Astrocyte (in vitro differentiated cells and primary cell): Measurements from ENCODE around the gene FAAP100. TPM values are rescaled to one million over a fixed set of nuclear protein-coding genes. Genes with fewer than 3 reads are reported as not detected.

Experiments
- DNase-seq: peaks from one replicate; pipeline ENCODE4 v3.0.0-alpha.2; 2010; ENCODE audit warnings: low read depth
- FAIRE-seq: peaks from 2 replicates; lab custom pipeline; 2011; peaks lifted over from hg19 to GRCh38; lab: Jason Lieb, UNC
- H2AFZ ChIP-seq: 2 replicates; pipeline ENCODE4 v1.6.0; 2012; ENCODE audit warnings: low read depth, low read length, inconsistent platforms
- H3K27ac ChIP-seq: 2 replicates; pipeline ENCODE4 v1.5.1; 2011; ENCODE audit warnings: low read depth, low read length, inconsistent platforms
- H3K27me3 ChIP-seq: 2 replicates; pipeline ENCODE4 v1.6.0; 2011; ENCODE audit warnings: low read length, inconsistent platforms; ENCODE audit not compliant: insufficient read depth
- H3K36me3 ChIP-seq: 2 replicates; pipeline ENCODE4 v1.5.1; 2011; ENCODE audit warnings: low read length, inconsistent platforms; ENCODE audit not compliant: insufficient read depth
- H3K4me1 ChIP-seq: 2 replicates; pipeline ENCODE4 v1.5.1; 2011; ENCODE audit warnings: low read length, inconsistent platforms; ENCODE audit not compliant: insufficient read depth
- H3K4me2 ChIP-seq: 2 replicates; pipeline ENCODE4 v1.6.0; 2012; ENCODE audit warnings: low read length, inconsistent platforms
- H3K4me3 ChIP-seq: 2 replicates; pipeline ENCODE4 v1.5.1; 2011; ENCODE audit warnings: low read depth, mild to moderate bottlenecking, low read length, inconsistent platforms; ENCODE audit not compliant: insufficient read depth
- H3K79me2 ChIP-seq: 2 replicates; pipeline ENCODE4 v1.6.0; 2012; ENCODE audit warnings: mild to moderate bottlenecking, low read length, inconsistent platforms; ENCODE audit not compliant: insufficient read depth
- H3K9ac ChIP-seq: 2 replicates; pipeline ENCODE4 v1.6.0; 2012; ENCODE audit warnings: mild to moderate bottlenecking, low read length, inconsistent platforms
- H3K9me3 ChIP-seq: 2 replicates; pipeline ENCODE4 v1.5.1; 2012; ENCODE audit warnings: low read depth, mild to moderate bottlenecking, low read length, inconsistent platforms; ENCODE audit not compliant: insufficient read depth
- H4K20me1 ChIP-seq: 2 replicates; pipeline ENCODE4 v1.6.0; 2012; ENCODE audit warnings: low read length, inconsistent platforms; ENCODE audit not compliant: insufficient read depth
- H3K27ac Mint-ChIP-seq: one replicate; pipeline ENCODE4 v1.8.0; 2021; ENCODE audit warnings: mild to moderate bottlenecking, mixed read lengths; ENCODE audit not compliant: unreplicated experiment
- H3K27me3 Mint-ChIP-seq: one replicate; pipeline ENCODE4 v1.8.0; 2021; ENCODE audit warnings: low read depth, mixed read lengths; ENCODE audit not compliant: unreplicated experiment
- H3K36me3 Mint-ChIP-seq: one replicate; pipeline ENCODE4 v1.8.0; 2021; ENCODE audit warnings: low read depth, mixed read lengths; ENCODE audit not compliant: unreplicated experiment
- H3K4me1 Mint-ChIP-seq: one replicate; pipeline ENCODE4 v1.8.0; 2021; ENCODE audit warnings: low read depth, mixed read lengths; ENCODE audit not compliant: unreplicated experiment
- H3K4me3 Mint-ChIP-seq: one replicate; pipeline ENCODE4 v1.8.0; 2021; ENCODE audit warnings: mild to moderate bottlenecking, moderate library complexity, mixed read lengths; ENCODE audit not compliant: unreplicated experiment
- H3K9me3 Mint-ChIP-seq: one replicate; pipeline ENCODE4 v1.8.0; 2021; ENCODE audit warnings: mild to moderate bottlenecking, mixed read lengths; ENCODE audit not compliant: unreplicated experiment
- CTCF ChIP-seq: IDR thresholded peaks from 2 replicates; pipeline ENCODE4 v1.5.1; 2011; ENCODE audit warnings: low read depth, mild to moderate bottlenecking, inconsistent platforms, low read length, moderate library complexity; ENCODE audit not compliant: insufficient read depth
- EZH2 ChIP-seq: IDR thresholded peaks from 2 replicates; pipeline ENCODE4 v1.6.1; 2012; ENCODE audit warnings: mild to moderate bottlenecking, low read length, inconsistent platforms; ENCODE audit not compliant: insufficient read depth
- total RNA-seq: library from RNA; stranded (reverse); gene quantifications from 2 replicates; pipeline ENCODE4 v1.2.1, GENCODE V29; 2021

FAAP100 gene
- total RNA-seq, 1 donor from 2014 or later, result 38.9 TPM

DNA sequence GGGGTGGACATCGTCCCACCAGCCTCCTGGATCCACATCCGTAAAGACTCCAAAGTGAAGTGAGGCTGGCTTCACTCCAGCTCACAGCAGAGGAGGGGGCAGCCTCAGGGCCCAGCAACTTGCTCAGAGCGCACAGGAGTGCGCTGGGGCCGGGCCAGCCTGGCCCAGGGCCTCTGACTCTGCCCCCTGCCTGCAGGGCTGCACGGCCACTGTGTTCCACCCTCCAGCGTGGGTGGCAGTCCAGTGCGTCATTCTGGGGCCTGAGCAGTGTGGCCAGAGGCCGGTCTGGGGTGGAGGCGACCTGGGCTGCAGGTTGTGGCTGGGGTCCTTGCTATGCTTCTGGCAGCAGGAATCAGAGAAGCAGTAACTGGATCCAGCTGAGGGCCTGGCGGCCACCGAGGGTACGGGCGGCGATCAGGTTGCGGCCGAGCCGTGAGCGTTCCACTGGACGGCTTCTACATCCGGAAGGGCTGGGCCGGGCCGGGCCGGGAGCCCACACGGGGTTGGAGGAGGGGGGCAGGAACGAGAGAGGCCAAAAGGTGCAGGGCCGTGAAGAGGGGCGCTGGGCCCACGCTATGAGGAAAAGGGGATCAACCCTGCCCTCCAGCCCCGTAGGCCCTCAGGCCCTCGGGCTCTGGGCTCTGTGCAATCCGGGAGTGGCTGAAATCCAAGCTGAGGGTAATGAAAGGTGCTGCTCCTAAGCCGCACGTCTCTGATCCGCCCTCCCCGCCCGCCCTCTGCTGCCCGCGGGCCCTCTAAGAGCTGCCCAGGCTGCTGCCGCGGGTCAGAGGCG is 24.4 kb downstream of the FAAP100 start, which contains the start of gene FSCN2:
TSS of gene FSCN2 (plus strand) at position 787 of the 793 bp plus-strand sequence. CDS start 155 bp downstream, outside the sequence.
- Histone ChIP-seq H3K79me2 (no peaks in the 10 kb centered on the region), H3K4me3 (no peak within 1 kb of the TSS), H3K27ac (no peak within 1 kb of the TSS), H3K27me3 (peaks cover 7% of the 10 kb centered on the region), H3K9ac (no peak within 1 kb of the TSS), H2AFZ (no peak within 1 kb of the TSS), H3K4me1 (peaks cover 11% of the 10 kb centered on the region), H3K9me3 (no peaks in the 10 kb centered on the region), H3K36me3 (no peaks in the 10 kb centered on the region), H4K20me1 (peaks cover 10% of the 10 kb centered on the region), H3K4me2 (no peak within 1 kb of the TSS)
- Mint-ChIP-seq H3K27ac (no peak within 1 kb of the TSS), H3K4me3 (no peak within 1 kb of the TSS), H3K4me1 (no peaks in the 10 kb centered on the region), H3K36me3 (no peaks in the 10 kb centered on the region), H3K27me3 (no peaks in the 10 kb centered on the region), H3K9me3 (no peaks in the 10 kb centered on the region)
- TF ChIP-seq CTCF, result no peak
- TF ChIP-seq EZH2, result no peak
- DNase-seq, result no peak
- FAIRE-seq, result no peak

DNA sequence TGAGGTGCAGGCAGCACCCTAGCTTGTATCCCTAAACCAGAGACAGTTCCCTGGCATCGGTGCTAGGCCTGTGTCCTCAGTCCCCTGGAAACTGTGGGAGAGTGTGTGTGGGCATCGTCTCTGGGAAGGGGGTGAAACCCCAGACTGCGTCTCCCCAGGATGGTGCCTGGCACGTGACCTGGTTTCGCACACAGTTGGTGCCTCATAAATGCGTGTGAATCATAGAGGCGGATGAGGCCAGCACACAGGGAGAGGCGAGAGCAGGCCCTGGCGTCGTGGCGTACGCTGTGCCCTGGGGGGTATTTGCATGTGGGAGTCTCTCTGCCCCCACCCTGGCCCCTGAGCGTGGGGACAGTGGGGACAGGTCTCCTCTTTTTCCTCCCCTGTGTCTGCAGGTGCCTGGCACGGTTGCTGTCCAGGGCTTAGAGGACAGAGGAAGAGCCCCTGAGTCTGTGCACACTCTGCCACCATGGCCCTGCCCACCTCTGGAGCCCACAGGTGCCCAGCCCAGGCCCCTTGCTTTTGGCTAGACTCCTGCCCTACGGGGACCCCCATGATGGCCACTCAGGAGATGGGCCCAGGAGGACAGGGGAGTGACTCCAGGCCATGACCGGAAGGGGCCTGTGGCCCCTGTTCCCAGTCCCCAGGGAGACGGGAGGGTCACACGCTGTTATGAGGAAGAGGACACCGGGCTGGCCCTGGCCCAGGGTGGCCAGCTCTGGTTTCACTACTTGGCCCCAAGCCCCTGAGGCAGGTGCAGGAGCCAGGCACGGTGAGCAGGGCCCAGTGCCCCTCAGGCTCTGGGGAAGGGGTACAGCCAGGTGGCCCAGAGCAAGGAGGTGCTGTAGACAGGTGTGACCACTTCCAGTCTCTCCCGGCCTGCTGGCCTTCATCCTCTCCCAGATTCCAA is 25.2 kb downstream of the FAAP100 start:
- Histone ChIP-seq H3K27me3 (peaks cover 9% of the 10 kb centered on the region), H4K20me1 (peaks cover 15% of the 10 kb centered on the region), H3K27ac (no peak overlapping the region), H3K36me3 (no peaks in the 10 kb centered on the region), H2AFZ (no peak overlapping the region), H3K4me1 (peaks cover 11% of the 10 kb centered on the region), H3K9me3 (no peaks in the 10 kb centered on the region), H3K9ac (no peak overlapping the region), H3K4me3 (no peak overlapping the region), H3K4me2 (no peak overlapping the region), H3K79me2 (no peaks in the 10 kb centered on the region)
- Mint-ChIP-seq H3K4me3 (no peak overlapping the region), H3K9me3 (no peaks in the 10 kb centered on the region), H3K27ac (no peak overlapping the region), H3K4me1 (no peaks in the 10 kb centered on the region), H3K36me3 (no peaks in the 10 kb centered on the region), H3K27me3 (no peaks in the 10 kb centered on the region)
- TF ChIP-seq CTCF (no peak), EZH2 (no peak)
- DNase-seq (no peak), FAIRE-seq (no peak)
